T-cell (primary cell): ENCODE measurements around the gene CD3D. TPM values are rescaled to one million over a fixed set of nuclear protein-coding genes. Genes with fewer than 3 reads are reported as not detected.

Experiments used
- ATAC-seq, 4 experiments: fragments of 200-7000 bp in 3 of 4; fragments of 150-1000 bp in 1 of 4; cut with Tn5 transposase; replicated peaks in 1 of 4; 1 replicate in 3 of 4; 2 replicates in 1 of 4; pipeline ENCODE4 v1.10.0; 2021; ENCODE audit warnings: moderate library complexity in 3 of 4, mild to moderate bottlenecking in 2 of 4, moderate number of reproducible peaks in 1 of 4
- CTCF ChIA-PET, 2 donors: fragments of 300-600 bp; sonication (Branson Sonifier 250); formaldehyde crosslinking; loops; one replicate each; lab custom pipeline; 2022; ENCODE audit warnings: antibody characterized with exemption in 2 of 2; lab: Charles Lee
- POLR2A ChIA-PET, 2 donors: fragments of 300-600 bp; sonication (Branson Sonifier 250); formaldehyde crosslinking; loops; one replicate each; lab custom pipeline; 2022; ENCODE audit warnings: antibody characterized with exemption in 2 of 2; lab: Charles Lee
- DNase-seq, 35 experiments: peaks; one replicate each; pipeline versions ENCODE4 v3.0.0 to v3.0.0-alpha.2; 2013 to 2023
- H3K27ac ChIP-seq: one replicate; pipeline ENCODE4 v1.5.1; 2013; ENCODE audit warnings: low read length
- H3K27me3 ChIP-seq, 2 experiments: replicated peaks in 1 of 2; 1 replicate in 1 of 2; 2 replicates in 1 of 2; pipeline versions ENCODE4 v1.6.1 to v1.7.0; 2013; ENCODE audit warnings: low read length in 1 of 2, mixed read lengths in 1 of 2; ENCODE audit not compliant: control insufficient read depth in 2 of 2, insufficient read depth in 2 of 2; ENCODE audit errors: extremely low read depth in 1 of 2
- H3K36me3 ChIP-seq, 2 donors: 1 replicate in 1 of 2; 2 replicates in 1 of 2; pipeline versions ENCODE4 v1.6.1 to v1.7.0; 2013; ENCODE audit warnings: low read length in 1 of 2; ENCODE audit not compliant: control insufficient read depth in 2 of 2, insufficient read depth in 1 of 2; ENCODE audit errors: extremely low read depth in 1 of 2
- H3K4me1 ChIP-seq, 2 experiments: 1 replicate in 1 of 2; 2 replicates in 1 of 2; pipeline versions ENCODE4 v1.6.1 to v1.7.0; 2013; ENCODE audit warnings: low read length in 2 of 2, mixed read lengths in 1 of 2; ENCODE audit not compliant: insufficient read depth in 2 of 2, control insufficient read depth in 1 of 2; ENCODE audit errors: extremely low read depth in 1 of 2
- H3K4me3 ChIP-seq, 2 donors: 1 replicate in 1 of 2; 2 replicates in 1 of 2; pipeline versions ENCODE4 v1.5.1 to v1.7.0; 2013; ENCODE audit warnings: mild to moderate bottlenecking in 2 of 2, low read length in 1 of 2, moderate library complexity in 1 of 2; ENCODE audit not compliant: control insufficient read depth in 1 of 2; ENCODE audit errors: extremely low read depth in 1 of 2
- H3K9me3 ChIP-seq: 2 replicates; pipeline ENCODE4 v1.7.0; 2013
- H3K27ac Mint-ChIP-seq, 2 donors: one replicate each; pipeline ENCODE4 v1.8.0; 2020 to 2021; ENCODE audit warnings: mild to moderate bottlenecking in 2 of 2, mixed read lengths in 2 of 2
- H3K27me3 Mint-ChIP-seq, 2 donors: one replicate each; pipeline ENCODE4 v1.8.0; 2021 to 2022; ENCODE audit warnings: mixed read lengths in 2 of 2
- H3K36me3 Mint-ChIP-seq: one replicate; pipeline ENCODE4 v1.8.0; 2021; ENCODE audit warnings: mixed read lengths
- H3K4me1 Mint-ChIP-seq, 3 donors: one replicate each; pipeline ENCODE4 v1.8.0; 2020 to 2022; ENCODE audit warnings: mixed read lengths in 3 of 3, mild to moderate bottlenecking in 1 of 3
- H3K4me3 Mint-ChIP-seq, 3 donors: one replicate each; pipeline ENCODE4 v1.8.0; 2020 to 2022; ENCODE audit warnings: mild to moderate bottlenecking in 3 of 3, mixed read lengths in 3 of 3, moderate library complexity in 3 of 3
- H3K9me3 Mint-ChIP-seq, 3 donors: one replicate each; pipeline ENCODE4 v1.8.0; 2020 to 2022; ENCODE audit warnings: mixed read lengths in 3 of 3
- WGBS: methylation state at CpG from one replicate; pipeline ENCODE4 v1.1.5; 2013; ENCODE audit warnings: missing lambda C conversion rate; ENCODE audit not compliant: insufficient coverage; 5-methylcytosine and 5-hydroxymethylcytosine counted together
- total RNA-seq, 35 experiments: library from RNA in 6 of 35; stranded (reverse) in 6 of 35; fragments of 120-200 nt in 1 of 35; gene quantifications; one replicate each; pipeline versions ENCODE4 v1.2.1 to v1.2.4 and lab custom pipeline; 2013 to 2026

The CD3D gene
- total RNA-seq, 5 donors from 2014 or later (not counting 1 experiment from before 2014, with no cell fraction given): 290 to 409 (median 361) TPM

GRCh38 chr11:118343248-118343647 is 743 bp upstream of the CD3D start:
- ATAC-seq (no peak), DNase-seq (peak in 2 of 35 experiments; percentile 29 to 55)
- Mint-ChIP-seq H3K27me3 (no peaks in the 10 kb centered on the region), H3K4me3 (peak overlapping the region; percentile 85 to 91 (median 87)), H3K4me1 (peaks cover 70 to 91% (median 72%) of the 10 kb centered on the region in 3 donors), H3K9me3 (no peaks in the 10 kb centered on the region), H3K36me3 (peaks cover 40% of the 10 kb centered on the region), H3K27ac (peak overlapping the region; percentile 98 to 100)
- Histone ChIP-seq H3K36me3 (peaks cover 7 to 27% of the 10 kb centered on the region in 2 donors), H3K9me3 (no peaks in the 10 kb centered on the region), H3K27ac (peak overlapping the region; percentile 97), H3K4me1 (peaks cover 36 to 64% of the 10 kb centered on the region in 2 experiments), H3K27me3 (no peaks in the 10 kb centered on the region), H3K4me3 (peak overlapping the region; percentile 73 to 88)
- CTCF ChIA-PET: interaction anchor here (0.6 to 1.8 kb wide), 6 partner anchors 7 to 266 kb away, joined by 3 to 7 read pairs (median 4); partner anchors contain the start of gene CD3E (in 1 of the 2)
- 6% methylated on average over 8 of the region's 9 CpGs for WGBS
- POLR2A ChIA-PET: interaction anchor here (1.0 kb wide), 2 partner anchors 40 to 91 kb away, joined by 3 to 4 read pairs; partner anchors contain the start of gene MPZL3 (in 1 of the 2)

DNA sequence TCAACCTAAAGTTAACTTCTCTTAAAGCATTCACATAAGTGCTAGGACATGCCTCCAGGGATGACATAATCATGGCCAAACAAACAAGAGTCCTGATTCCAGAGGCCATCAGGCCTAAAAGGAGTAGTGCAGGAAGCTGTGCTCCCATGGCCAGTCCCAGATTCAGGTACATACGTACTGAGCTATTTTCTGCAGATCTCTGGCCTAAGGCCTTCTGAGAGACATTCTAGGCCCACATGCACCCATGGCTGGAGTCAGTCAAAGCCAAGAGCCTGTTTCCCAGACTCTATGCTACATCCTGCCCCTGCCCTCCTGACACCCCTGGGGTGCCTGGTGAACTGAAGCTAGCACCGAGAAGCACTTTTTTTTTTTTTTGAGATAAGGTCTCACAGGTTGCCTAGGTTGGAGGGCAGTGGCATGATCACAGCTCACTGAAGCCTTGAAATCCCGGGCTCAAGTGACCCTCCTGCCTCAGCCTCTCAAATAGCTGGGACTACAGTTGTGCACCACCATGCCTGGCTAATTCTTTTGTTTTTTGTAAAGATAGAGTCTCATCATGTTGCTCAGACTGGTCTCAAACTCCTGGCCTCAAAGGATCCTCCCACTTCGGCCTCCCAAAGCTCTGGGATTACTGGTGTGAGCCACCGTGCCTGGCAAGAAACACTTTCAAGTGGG is 553 bp downstream of the CD3D start:
- Histone ChIP-seq H3K9me3 (no peaks in the 10 kb centered on the region), H3K27me3 (no peaks in the 10 kb centered on the region), H3K4me1 (peaks cover 30 to 67% of the 10 kb centered on the region in 2 experiments), H3K36me3 (peaks cover 7 to 32% of the 10 kb centered on the region in 2 donors), H3K4me3 (peak overlapping the region; percentile 73 to 88), H3K27ac (peak overlapping the region; percentile 97)
- Mint-ChIP-seq H3K4me3 (peak overlapping the region; percentile 85 to 91 (median 87)), H3K4me1 (peaks cover 64 to 84% (median 68%) of the 10 kb centered on the region in 3 donors), H3K36me3 (peaks cover 38% of the 10 kb centered on the region), H3K27me3 (no peaks in the 10 kb centered on the region), H3K27ac (peak overlapping the region; percentile 98 to 100), H3K9me3 (no peaks in the 10 kb centered on the region)
- 2% methylated on average over 5 of the region's 5 CpGs for WGBS
- ChIA-PET POLR2A (interaction anchor here (0.6 to 1.1 kb wide), 8 partner anchors 24 to 803 kb away, joined by 3 to 10 read pairs (median 4); partner anchors contain the start of gene MPZL3 (in 1 of the 2)), CTCF (interaction anchor here in 1 of 2 donors (0.7 to 1.8 kb wide), 9 partner anchors 9 to 755 kb away, joined by 3 to 7 read pairs (median 4); partner anchors contain the start of gene UBE4A)
- ATAC-seq: peak in 2 of 4 experiments; percentile 11
- DNase-seq: peak in 5 of 35 experiments; percentile 13 to 47 (median 25)

DNA sequence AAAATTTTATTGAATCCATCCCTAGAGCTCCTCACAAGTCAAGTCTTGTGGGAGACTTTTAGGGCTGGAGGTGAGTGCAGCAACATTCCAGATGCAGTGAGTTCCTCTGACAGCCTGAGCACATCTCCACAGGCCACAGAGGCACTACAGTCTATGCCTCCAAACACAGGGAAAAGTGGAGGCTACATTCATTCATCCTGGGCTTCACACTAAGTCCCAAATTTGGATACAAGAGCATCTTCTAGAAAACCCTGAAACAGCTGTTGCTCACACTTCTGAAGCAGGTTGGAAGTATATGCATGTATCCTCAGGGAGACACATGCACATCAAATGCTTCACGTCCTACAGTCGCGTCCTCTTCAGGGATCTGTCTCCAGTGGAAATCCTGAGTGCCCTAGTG is 1.2 kb downstream of the CD3D start:
- Mint-ChIP-seq H3K4me3 (peak overlapping the region; percentile 85 to 91 (median 87)), H3K36me3 (peaks cover 40% of the 10 kb centered on the region), H3K9me3 (no peaks in the 10 kb centered on the region), H3K27ac (peak overlapping the region; percentile 98 to 100), H3K27me3 (no peaks in the 10 kb centered on the region), H3K4me1 (peaks cover 63 to 84% (median 67%) of the 10 kb centered on the region in 3 donors)
- Histone ChIP-seq H3K4me3 (peak overlapping the region; percentile 73 to 88), H3K36me3 (peaks cover 7 to 39% of the 10 kb centered on the region in 2 donors), H3K27me3 (no peaks in the 10 kb centered on the region), H3K27ac (peak overlapping the region; percentile 97), H3K4me1 (peaks cover 24 to 68% of the 10 kb centered on the region in 2 experiments), H3K9me3 (no peaks in the 10 kb centered on the region)
- WGBS: 0% methylated on average over 2 of the region's 3 CpGs
- ChIA-PET CTCF (interaction anchor here (0.5 to 1.8 kb wide), 3 partner anchors 9 to 142 kb away, joined by 3 to 10 read pairs (median 7); no protein-coding TSS in a partner anchor), POLR2A (interaction anchor here (0.5 to 0.8 kb wide), 3 partner anchors 14 to 40 kb away, joined by 3 to 8 read pairs (median 4); no protein-coding TSS in a partner anchor)
- ATAC-seq (no peak), DNase-seq (no peak)

DNA sequence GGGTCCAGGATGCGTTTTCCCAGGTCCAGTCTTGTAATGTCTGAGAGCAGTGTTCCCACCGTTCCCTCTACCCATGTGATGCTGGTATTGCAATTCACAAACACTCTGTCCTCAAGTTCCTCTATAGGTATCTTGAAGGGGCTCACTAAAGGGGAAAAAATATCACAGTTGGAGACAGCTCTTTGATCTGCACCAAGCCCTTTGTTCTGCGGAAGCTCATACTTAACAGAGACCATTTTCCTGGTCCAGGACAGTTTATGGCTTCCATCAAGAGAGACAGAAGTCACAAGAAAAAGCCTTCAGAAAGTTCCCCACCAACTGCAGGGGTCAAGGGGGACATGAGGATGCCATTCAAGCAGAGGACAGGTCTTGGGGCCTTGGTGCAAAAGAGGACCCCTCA is 2.1 kb downstream of the CD3D start:
- peaks cover 37% of the 10 kb centered on the region for H3K36me3 Mint-ChIP-seq
- peak overlapping the region; percentile 85 to 91 (median 87) for H3K4me3 Mint-ChIP-seq
- H3K9me3 Mint-ChIP-seq: no peaks in the 10 kb centered on the region
- POLR2A ChIA-PET: interaction anchor here in 1 of 2 donors (0.5 to 1.0 kb wide), 3 partner anchors 14 to 142 kb away, joined by 3 to 8 read pairs (median 3); partner anchors contain the start of gene CD3E
- H3K4me1 Mint-ChIP-seq: peaks cover 61 to 82% (median 64%) of the 10 kb centered on the region in 3 donors
- no peak for ATAC-seq
- peak overlapping the region; percentile 73 to 88 for H3K4me3 ChIP-seq
- WGBS: no CpG with 5 or more reads among the region's 3 CpGs
- CTCF ChIA-PET: interaction anchor here (0.5 to 2.4 kb wide), 3 partner anchors 35 to 48 kb away, joined by 3 to 5 read pairs (median 4); no protein-coding TSS in a partner anchor
- H3K27ac Mint-ChIP-seq: peak overlapping the region; percentile 98 to 100
- H3K27me3 Mint-ChIP-seq: no peaks in the 10 kb centered on the region
- no peaks in the 10 kb centered on the region for H3K27me3 ChIP-seq
- H3K4me1 ChIP-seq: peaks cover 26 to 68% of the 10 kb centered on the region in 2 experiments
- peak in 1 of 35 experiments; percentile 52 for DNase-seq
- peaks cover 7 to 41% of the 10 kb centered on the region in 2 donors for H3K36me3 ChIP-seq
- no peaks in the 10 kb centered on the region for H3K9me3 ChIP-seq
- H3K27ac ChIP-seq: peak overlapping the region; percentile 97

- H3K27ac ChIP-seq: peak overlapping the region; percentile 97
- peaks cover 7 to 41% of the 10 kb centered on the region in 2 donors for H3K36me3 ChIP-seq
- POLR2A ChIA-PET: interaction anchor here (0.5 to 1.2 kb wide), 8 partner anchors 28 to 88 kb away, joined by 3 to 4 read pairs (median 3); partner anchors contain the start of gene MPZL3 (in 1 of the 2)
- Mint-ChIP-seq H3K36me3 (peaks cover 35% of the 10 kb centered on the region), H3K27me3 (no peaks in the 10 kb centered on the region), H3K4me3 (peak overlapping the region; percentile 85 to 91 (median 87)), H3K4me1 (peaks cover 64 to 82% (median 65%) of the 10 kb centered on the region in 3 donors), H3K27ac (peak overlapping the region; percentile 98 to 100), H3K9me3 (no peaks in the 10 kb centered on the region)
- H3K9me3 ChIP-seq: no peaks in the 10 kb centered on the region
- peak overlapping the region; percentile 73 to 88 for H3K4me3 ChIP-seq
- no peaks in the 10 kb centered on the region for H3K27me3 ChIP-seq
- ATAC-seq: peak in 3 of 4 experiments; percentile 5 to 12 (median 8)
- peak in 3 of 35 experiments; percentile 24 to 55 (median 33) for DNase-seq
- peaks cover 35 to 73% of the 10 kb centered on the region in 2 experiments for H3K4me1 ChIP-seq
- CTCF ChIA-PET: interaction anchor here (0.6 to 2.4 kb wide), 5 partner anchors 13 to 87 kb away, joined by 3 to 5 read pairs (median 4); partner anchors contain the start of genes CD3E (in 1 of the 2) and MPZL3 (in 1 of the 2)
- 0% methylated on average over 3 of the region's 5 CpGs for WGBS
Observed at GRCh38 chr11:118339281-118339961, 3.1 kb downstream of the CD3D start.
